ENCODE measurements around the gene BDNF.
"Not testable (repeated sequence)": the region's sequence is repeated elsewhere in the genome, so short reads cannot be mapped to it uniquely, and the experiment has no call there.

Gene BDNF

GRCh38 chr11:27700351-27701301, at the start of gene BDNF:
Gene BDNF (minus strand): TSS chr11:27700455. CDS start chr11:27658564, 41,891 bp downstream.
- no peak for DNase-seq

DNA sequence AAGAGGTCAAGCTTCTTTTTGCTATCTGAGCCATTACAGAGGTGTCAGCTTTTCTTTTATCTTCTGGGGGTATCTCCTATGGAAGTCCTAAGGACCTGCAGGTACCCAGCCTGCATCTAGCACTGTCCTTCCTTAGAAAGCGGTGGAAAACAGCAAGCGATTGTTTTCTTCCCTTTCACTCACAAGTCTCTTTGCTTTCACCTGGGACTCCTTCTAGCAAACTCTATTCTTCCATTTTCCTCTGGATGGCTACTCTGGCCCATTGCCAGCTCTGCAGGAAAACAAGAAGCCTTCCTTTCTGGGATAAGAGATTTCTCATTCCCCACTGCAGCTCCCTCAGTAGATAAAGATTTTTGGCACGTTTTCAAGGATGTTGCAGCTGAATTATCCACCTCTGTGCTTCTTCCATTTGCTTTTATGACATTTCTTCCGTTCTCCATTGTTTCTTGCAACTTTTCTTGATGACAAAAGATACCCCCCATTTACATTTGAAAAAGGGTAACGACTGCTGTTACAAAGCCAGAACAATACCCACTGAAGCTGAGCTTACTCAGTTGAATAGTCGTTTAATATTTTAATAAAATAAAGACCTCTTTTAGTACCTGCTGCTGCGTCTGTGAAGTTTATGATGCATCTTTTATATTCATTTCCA, 40.2 kb upstream of the BDNF start:
- DNase-seq = no peak

DNA sequence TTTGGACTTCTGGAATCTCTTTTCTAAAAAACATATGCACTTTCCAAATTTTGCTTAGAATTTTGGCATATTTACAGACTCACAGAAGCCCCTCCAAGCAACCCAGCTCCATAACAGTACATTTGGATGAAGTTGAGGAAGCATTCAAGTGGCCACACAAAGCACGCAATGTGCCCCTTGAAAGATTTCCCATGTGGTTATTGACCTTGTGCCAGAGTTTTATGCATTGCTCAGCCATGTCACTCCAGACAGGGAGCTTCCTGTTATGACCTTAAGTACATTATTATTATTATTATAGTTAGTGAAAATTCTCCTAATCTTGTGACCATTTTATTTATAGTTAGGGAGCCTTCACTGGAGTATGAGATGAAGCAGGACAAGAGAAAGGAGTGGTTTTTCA, 35.0 kb upstream of the BDNF start:
- no peak for DNase-seq

DNA sequence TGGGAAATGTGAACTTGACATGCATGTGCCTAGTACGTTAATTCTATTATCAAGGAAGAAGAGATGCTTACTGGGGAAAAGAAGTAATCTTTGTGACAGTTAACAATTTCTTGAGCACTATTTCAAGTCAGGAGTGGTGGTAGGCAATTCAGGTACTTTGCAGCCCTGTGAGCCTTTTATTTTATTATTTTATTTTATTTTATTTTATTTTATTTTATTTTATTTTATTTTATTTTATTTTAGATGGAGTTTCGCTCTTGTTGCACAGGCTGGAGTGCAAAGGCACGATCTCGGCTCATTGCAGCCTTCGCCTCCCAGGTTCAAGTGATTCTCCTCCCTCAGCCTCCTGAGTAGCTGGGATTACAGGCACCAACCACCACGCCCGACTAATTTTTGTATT, 31.5 kb upstream of the BDNF start:
- not testable (repeated sequence) for DNase-seq

GRCh38 chr11:27726981-27727380, 26.7 kb upstream of the BDNF start:
- DNase-seq = no peak

DNA sequence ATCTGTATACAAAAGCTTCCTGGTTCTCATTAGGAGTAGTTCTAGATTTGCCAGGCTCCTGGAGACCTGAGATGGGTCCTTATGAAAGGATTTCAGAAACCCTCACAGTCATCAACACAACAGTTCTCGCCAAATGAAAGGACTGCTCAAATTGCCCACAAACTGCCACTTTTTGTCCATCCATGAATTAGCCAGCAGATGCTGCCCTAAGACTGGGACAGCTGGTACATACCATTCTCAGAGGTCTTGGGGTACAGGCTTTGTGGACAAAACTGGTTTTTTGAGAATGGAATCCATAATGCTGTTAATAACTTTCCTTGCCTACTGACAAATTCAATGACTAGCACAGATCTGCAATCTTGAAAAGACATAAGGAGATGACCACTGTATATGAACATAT, 23.4 kb upstream of the BDNF start:
- DNase-seq = no peak

DNA sequence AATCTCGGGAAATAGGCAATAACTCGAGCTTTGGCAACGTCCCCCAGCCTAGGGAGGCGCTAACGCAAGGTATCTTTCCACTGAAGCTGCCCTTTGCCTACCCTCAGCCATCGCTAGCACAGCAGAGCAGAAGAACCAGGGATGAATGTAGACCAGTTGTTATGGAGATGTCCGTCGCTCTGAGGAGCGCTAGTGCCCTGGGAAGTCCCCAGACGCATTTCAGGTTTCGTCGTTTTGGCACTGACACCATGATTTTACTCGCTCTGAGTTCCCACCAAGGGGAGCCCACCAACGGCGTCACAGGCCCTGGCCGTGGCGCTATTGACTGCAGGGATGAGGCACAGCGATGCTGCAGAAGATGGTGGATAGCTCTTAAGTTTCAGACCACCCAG, 22.7 kb upstream of the BDNF start:
- no peak for DNase-seq

DNA sequence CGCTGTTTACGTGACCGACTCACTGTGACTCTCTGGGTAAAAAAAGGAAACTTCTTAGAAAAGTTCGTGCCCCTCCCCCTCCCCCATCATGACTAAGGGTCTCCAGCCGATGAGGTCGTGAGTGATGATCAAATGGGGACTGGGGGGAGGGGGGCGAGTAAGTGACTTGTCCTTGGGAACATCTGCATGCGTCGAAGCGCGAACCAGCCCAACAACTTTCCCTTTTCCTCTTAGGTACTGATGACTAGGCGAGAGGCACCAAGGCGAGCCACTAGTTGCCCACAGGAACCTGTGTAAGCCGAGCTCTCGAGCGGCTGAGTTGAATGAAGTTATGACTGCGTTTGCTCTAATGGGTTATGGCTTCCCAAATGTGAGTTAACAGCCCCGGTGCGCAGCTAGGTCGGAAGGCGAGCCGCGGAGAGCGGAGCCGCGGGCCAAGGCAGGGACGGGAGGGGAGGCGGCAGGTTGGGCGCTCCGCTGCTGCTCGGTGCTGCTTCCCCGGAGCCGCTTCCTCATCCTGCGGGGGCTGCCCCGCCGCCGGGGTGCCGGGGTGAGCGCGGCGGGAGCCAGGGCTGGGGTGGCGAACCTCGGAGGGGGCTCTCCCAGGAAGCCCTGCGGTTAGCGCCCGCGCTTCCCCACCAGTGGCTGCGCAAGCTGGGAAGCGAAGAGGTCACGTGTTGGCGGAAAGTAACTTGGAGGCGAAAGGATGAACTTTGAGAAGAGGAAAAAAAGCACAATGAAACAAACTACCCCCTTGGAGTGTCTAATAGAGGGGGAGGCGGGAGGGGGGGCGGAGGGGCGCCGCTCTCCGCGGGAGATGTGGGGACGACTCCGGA, 22.1 kb upstream of the BDNF start:
- no peak for DNase-seq

- no peak for DNase-seq
These were observed 21.2 kb upstream of the BDNF start for GRCh38 chr11:27721264-27722116.

DNA sequence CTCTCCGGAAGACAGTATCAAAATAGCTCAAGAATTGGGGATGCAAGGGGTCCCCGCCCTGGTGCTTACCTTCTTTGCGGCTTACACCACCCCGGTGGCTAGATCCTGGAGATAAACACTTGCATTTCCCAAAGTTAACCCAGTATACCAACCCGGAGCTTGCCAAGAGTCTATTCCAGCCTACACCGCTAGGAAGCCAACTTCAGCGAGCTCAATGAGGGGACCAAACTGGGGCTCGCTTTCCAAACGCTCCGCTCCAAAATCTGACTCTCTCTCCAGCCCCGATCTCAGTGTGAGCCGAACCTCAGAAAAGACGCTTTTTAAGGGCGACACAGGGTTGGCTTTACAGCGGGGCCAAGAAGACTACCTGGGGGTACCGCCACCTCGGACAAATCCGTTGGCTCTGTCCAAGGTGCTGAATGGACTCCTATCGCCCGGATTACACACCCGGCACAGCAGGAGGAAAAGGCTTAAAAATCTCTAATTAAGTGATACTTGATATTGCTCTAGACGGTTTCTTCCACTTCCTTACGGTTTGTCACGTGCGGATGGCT, 20.1 kb upstream of the BDNF start:
- DNase-seq = no peak

DNA sequence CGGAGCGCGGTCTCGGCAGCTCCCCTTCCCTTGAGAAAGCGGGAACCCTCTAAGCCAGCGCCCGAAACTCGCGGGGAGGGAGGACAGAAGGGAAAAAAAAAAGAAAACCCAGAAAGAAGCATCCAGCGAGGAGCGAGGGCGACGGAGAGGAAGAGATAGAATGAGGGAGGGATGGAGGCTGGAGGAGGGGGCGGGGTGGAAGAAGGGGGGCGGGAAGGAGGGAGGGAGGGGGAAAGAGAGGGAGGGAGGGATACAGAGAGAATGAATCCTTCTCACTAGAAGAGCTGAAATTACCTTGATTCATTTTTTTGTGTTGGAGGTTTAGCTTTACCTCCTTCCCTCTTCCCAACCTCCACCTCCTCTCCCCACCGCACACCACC, 19.3 kb upstream of the BDNF start:
- DNase-seq = no peak

GRCh38 chr11:27718863-27719545, 18.7 kb upstream of the BDNF start:
- DNase-seq = no peak

DNA sequence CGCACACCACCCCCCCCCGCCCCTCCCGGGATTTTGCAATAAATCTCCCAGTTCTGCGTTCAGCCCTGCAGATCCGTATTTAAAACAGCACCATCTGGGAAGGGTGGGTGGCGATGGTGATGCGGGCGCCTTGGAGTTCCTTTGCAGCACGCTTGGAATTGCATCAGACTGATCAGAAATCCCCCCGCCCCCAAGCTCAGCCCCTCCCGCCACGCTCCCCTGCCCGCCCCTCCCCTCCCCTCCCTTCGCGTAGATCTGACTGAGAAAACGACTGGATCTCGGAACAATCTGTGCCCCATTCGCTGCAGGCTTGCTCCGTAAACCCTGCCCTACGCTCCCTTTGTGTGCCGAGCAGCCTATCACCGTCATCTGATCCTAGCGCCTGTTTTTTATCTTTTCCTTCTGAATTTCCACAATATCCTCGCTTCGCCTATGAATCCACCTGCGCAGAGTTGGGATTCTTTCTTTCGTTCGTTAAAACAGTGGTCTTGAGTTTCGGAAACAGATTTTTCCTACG, 18.1 kb upstream of the BDNF start:
- DNase-seq = no peak

GRCh38 chr11:27717801-27718229, 17.6 kb upstream of the BDNF start:
- DNase-seq = no peak

DNA sequence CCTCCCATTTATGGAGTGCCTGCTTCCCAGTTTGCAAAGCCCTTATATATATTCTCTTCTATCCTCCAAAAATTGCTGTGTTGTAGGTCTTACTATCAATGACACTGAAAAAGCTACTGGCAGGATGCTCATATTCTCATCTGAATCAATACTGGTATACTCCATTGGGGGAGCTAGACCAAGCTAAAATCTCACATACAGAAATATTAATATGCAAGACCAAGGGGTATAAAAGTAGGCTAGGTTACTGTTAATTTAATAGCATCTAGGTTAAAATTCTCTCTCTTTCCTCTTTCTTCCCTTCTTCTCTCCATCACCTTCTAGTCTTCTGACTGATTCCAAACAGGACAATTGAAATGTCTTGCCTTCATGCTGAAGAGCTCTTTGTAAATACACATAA, 17.1 kb upstream of the BDNF start:
- no peak for DNase-seq

DNA sequence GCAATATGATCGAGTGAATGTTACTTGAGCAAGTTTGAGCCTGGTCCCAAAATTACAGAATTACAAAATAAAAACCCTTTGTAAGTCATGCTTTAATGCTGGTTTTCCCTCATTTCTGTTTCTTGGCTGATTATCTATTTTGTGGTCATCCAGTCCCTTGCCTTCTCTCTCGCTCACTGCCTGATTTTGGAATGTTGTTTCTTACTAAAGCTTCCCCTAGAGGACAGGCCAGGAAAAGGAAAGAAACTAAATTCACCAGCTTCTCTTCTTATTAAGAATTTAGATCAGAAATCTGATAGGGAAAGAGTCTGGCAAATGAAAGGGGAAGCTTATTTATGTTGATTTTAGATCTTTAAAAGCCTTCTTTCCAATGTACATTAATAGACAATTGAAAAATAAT, 16.6 kb upstream of the BDNF start:
- no peak for DNase-seq

- DNase-seq = no peak
These were observed 16.0 kb upstream of the BDNF start for GRCh38 chr11:27716216-27716615.

GRCh38 chr11:27711725-27712124, 11.5 kb upstream of the BDNF start:
- DNase-seq = no peak

DNA sequence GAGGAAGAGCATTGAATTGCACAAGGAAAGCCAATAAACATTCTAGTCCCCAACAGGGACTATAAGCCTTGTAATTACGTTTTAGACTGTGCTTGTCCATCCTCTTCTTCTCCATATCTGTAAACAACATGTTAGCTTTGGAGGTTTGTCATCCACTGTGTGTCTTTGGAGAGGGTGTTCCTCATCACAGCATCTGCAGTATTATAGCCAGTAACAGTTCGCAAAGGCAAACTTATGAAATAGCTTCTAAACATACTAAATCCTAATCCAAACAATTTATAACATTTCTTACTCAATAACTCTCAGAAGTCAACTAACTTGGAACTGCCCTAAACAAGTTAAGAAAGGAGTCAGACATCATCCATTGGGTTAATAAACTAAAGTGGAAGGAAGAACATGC, 10.3 kb upstream of the BDNF start:
- no peak for DNase-seq

GRCh38 chr11:27707676-27708075, 7.4 kb upstream of the BDNF start:
- no peak for DNase-seq

Measured in activated T-cell treated with anti-CD3 and anti-CD28 coated beads for 4 hours (primary cell).